Suprapubic skin (tissue), 3 donors: ENCODE results near the gene SLC22A6.

Source experiments
- POLR2AphosphoS5 ChIP-seq, 3 donors: sonication (generic); formaldehyde crosslinking; IDR thresholded peaks; one replicate each; pipeline ENCODE4 v1.6.1; 2017; ENCODE audit warnings: antibody characterized with exemption in 3 of 3
- TF ChIP-seq, protein P1 (sequence below), 2 donors: fragments of 200-600 bp in 1 of 2; fragments of 450-650 bp in 1 of 2; sonication (generic) in 1 of 2; IDR thresholded peaks; one replicate each; pipeline ENCODE4 v1.5.1; 2016 to 2019; ENCODE audit warnings: antibody characterized with exemption in 2 of 2, mild to moderate bottlenecking in 1 of 2, moderate library complexity in 1 of 2

DNA sequence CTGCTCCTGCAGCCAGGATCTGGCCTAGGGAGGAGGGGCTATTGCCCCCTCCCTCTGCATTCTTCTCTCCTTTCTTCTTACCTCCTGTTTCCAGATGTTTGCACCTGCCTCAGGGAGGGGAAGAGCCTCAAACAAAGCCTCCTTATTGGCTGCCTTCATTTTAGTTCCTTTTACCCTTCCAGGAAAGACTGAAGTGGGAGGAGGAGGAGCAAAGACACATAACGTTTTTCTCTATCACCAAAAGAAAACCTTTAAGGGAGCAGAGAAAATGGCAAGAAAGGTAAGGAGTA, 50.3 kb downstream of the SLC22A6 start:
- TF ChIP-seq, protein P1, sequence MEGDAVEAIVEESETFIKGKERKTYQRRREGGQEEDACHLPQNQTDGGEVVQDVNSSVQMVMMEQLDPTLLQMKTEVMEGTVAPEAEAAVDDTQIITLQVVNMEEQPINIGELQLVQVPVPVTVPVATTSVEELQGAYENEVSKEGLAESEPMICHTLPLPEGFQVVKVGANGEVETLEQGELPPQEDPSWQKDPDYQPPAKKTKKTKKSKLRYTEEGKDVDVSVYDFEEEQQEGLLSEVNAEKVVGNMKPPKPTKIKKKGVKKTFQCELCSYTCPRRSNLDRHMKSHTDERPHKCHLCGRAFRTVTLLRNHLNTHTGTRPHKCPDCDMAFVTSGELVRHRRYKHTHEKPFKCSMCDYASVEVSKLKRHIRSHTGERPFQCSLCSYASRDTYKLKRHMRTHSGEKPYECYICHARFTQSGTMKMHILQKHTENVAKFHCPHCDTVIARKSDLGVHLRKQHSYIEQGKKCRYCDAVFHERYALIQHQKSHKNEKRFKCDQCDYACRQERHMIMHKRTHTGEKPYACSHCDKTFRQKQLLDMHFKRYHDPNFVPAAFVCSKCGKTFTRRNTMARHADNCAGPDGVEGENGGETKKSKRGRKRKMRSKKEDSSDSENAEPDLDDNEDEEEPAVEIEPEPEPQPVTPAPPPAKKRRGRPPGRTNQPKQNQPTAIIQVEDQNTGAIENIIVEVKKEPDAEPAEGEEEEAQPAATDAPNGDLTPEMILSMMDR (IDR thresholded peaks at IDR 0.05), result no peak
- TF ChIP-seq POLR2AphosphoS5 (IDR thresholded peaks at IDR 0.05), result no peak
